HG02973 (cell line): ENCODE data around the gene KCMF1.
A peak's percentile ranks its signal among the peaks of the same experiment; 100 is the strongest.
"Not testable (repeated sequence)": the region's sequence is repeated elsewhere in the genome, so short reads cannot be mapped to it uniquely, and the experiment has no call there.

Source experiments
- ATAC-seq: cut with Tn5 transposase; IDR thresholded peaks from one replicate; pipeline ENCODE4 v1.9.1; 2021; ENCODE audit warnings: moderate library complexity; ENCODE audit not compliant: unreplicated experiment

Gene KCMF1

DNA sequence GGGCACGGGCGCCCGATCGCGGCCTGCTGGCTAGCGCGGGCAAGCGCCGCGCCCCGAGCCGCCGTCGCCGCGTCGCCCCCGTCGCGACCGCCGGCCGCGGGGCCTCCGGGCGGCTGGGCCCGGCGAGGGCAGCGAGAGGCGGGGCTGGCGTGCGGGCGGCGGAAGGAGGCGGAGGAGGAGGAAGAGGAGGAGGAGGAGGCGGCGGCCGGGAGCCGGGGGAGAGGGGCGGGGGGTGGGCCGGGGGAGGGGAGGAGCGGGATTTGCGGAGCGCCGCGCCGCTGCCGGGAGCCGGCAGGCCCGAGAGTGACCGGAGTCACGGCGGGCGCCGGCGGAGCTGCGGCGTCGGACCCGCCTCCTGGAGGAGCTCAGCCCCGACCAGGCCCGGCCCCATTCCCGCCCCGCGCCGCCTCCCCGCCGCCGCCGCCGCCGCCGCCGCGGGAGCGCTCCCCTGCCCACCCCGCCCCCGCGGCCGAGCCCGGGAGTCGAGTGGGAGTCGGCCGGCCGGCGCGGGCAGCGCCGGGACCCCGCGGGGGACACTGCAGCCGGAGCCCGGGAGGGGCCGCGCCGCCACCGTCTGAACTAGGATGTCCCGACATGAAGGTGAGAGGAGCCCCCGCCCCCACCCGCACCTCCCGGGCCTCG is at the start of gene KCMF1:
Gene KCMF1, plus strand, starts transcription at position 294 of the 642 bp plus-strand sequence. Its CDS starts 291 bp downstream, at position 585.
- ATAC-seq = peak; percentile 41

DNA sequence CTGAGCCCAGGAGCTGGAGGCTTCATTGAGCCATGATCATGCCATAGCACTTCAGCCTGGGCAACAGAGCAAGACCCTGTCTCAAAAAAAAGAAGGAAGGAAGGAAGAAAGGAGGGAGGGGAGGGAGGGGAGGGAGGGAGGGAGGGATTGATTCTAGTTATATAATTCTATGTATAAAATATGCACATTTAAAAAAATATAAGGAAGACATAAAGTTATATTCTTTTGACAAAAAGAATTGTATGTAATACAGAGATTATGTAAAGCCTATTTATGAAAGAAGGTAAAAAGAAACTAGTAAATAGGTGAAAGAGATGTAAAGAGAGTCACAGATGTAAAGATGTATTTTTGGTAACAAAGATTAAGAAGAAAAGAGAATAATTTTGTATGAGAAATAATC is 48.0 kb upstream of the KCMF1 start:
- ATAC-seq = no peak

DNA sequence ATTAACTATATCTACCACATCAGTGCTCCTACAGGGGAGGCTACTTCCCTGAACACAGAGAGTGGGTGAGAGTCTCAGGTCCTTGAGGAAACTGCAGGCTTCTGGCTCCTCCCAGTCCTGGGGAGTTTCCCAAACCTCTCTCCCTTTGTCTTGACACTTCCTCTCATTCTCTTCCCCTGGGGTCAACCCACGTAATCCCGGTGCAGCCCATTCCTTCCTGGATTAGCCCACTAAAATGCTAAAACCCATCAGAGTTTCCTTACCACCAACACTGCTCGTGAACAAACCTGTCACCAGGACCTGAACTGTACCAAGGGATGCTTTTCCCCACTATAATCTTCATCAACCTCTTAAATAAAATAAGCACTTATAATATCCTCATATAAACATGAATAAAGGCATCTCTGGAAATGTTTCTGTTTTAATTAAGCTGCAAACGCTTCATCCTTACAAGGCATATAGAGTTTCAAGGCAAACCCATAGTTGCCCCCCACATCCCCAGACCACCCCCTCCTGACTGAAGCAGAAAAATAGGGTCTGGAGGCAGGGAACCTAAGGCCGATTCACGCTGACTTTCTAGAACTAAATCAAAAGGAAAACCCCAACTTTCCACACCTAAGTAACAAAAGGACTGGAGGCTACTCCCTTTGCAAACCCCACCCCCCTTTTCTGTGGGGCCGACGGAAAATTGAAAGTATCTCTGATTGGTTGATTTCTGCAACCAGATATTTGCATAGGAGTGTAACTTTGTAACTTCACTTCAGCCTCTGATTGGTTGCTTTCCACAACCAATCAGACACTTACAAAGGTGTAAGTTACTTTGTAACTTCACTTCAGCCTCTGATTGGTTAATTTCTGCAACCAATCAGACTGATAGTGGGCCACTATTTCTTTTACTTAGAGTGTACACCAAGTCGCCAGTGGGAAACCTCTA is 46.5 kb upstream of the KCMF1 start:
- ATAC-seq = peak; percentile 19

GRCh38 chr2:84925336-84925723 is 45.6 kb upstream of the KCMF1 start:
- no peak for ATAC-seq

- ATAC-seq = peak; percentile 80
Measured at GRCh38 chr2:84925724-84926376, 45.1 kb upstream of the KCMF1 start.

- ATAC-seq = no peak
Measured at GRCh38 chr2:84927275-84927627, 43.7 kb upstream of the KCMF1 start.

GRCh38 chr2:84931384-84931821 is 39.6 kb upstream of the KCMF1 start:
- peak; percentile 35 for ATAC-seq

- ATAC-seq = peak; percentile 32
Measured at GRCh38 chr2:84938194-84938879, 32.6 kb upstream of the KCMF1 start.

DNA sequence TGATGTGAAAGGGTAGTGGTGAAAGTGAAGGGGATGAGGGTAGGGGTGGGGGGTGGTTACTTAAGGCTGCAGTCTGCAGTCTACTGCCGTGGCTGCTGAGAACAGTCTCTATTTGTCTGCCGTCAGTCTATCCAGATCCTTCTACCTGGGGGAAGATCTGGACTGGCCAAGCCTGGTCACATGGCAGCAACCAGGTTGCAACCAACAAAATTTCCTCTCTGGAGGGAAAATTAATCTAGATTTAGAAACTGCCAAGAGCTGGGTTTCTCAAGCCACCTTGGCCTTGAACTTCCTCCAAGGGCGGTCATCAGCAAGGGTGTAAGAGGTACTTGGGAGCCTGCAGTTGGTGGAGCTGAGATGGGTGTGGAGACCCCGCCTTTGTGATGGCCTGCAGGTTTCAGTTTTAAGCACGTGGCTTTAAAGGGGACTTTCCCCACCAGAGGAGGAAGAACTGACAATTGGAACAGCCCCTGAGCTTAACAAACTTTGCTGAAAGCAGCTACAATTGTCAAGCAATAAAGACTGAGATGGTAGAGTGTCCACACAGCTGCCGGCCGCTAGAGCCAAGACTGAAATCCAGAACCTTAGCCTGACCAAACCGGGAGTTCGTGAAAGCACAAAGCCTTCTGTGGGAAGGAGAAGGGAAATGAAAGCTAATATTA is 31.4 kb upstream of the KCMF1 start:
- ATAC-seq = peak; percentile 75

- ATAC-seq = no peak
Measured at GRCh38 chr2:84940088-84940470, 30.9 kb upstream of the KCMF1 start.

GRCh38 chr2:84940831-84941412 is 30.0 kb upstream of the KCMF1 start:
- ATAC-seq = no peak

GRCh38 chr2:84942166-84942565 is 28.8 kb upstream of the KCMF1 start:
- ATAC-seq = no peak

DNA sequence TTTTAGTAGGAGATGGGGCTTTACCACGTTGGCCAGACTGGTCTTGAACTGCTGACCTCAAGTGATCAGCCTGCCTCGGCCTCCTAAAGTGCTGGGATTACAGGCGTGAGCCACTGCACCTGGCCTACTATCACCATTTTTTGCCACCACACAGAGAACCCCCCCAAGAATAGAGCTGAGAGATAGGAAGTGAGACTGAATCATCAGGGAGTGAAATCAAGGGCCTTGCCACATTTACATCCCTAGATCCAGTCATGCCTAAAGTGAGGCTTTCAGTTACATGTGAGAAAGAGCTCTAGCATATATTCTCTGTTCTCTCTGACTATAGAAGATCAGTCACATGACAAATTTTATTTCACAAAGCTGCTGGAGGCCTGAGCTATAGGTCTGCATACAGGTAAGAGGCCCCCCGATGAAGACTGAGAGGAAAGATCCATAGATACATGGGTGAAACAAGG is 28.0 kb upstream of the KCMF1 start:
- peak; percentile 30 for ATAC-seq

DNA sequence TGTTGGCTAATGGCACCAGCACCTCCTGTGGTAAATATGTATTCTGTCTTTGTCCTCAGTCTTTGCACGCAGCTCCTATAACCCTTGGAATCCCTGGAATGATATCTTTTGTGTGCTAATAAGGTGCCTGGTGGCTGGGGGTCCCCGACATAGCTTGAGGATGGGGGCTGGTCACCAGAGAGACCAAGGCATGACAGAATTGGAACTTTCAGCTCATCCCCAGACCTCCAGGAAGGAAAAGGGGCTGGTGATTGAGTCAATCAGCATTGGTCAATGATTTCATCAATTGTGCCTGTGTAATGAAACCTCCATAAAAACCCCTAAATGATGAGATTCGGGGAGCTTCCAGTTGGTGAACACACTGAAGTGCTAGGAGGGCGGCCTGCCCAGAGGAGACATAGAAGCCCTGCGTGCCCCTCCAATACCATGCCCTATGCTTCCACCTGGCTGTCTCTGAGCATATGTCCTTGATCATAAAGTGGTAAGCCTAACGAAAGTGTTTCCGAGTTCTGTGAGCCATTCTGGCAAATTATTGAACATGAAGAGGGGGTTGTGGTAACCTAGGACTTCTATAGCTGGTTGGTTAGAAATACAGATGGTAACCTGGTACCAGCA is 26.6 kb upstream of the KCMF1 start:
- ATAC-seq = no peak

- not testable (repeated sequence) for ATAC-seq
Measured at GRCh38 chr2:84945838-84946203, 25.1 kb upstream of the KCMF1 start.

DNA sequence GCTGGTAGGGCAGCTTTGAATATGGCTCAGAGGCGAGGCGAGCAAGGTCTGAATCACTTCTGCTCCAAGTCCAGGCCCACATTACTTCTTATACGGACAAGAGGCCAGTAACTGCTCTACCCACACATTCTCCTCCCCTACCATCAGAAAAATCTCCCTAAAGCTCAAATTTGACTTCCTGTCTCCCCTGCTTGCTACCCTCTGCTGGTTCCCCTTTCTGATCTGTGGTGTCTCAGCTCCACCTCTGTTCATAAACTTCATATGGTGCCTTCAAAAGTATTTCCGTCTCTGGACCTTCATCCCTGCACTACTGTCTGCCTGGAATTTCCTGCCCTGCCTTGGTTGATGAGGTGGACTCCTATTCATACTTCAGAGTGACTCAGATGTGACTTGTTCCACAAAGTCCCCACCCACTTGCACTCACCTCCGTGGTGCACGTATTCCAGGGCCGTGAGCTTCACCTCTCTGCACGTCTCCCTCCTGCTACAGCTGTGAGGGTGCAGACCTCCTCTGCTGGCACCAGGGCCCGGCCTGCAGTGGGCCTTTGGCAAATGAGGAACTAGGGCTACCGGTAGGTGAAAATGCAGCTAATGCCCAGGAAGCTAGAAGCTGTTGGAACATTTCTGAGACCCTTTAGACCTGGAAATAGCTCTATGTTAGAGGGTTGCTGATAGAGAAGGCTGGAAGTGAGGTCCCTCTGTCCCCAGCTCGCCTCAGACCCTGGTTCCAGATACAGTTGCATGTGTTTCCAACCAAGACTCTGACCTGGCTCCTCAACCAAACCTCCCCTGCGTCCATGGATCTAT is 24.6 kb upstream of the KCMF1 start:
- ATAC-seq = peak; percentile 60

GRCh38 chr2:84947010-84947593 is 23.9 kb upstream of the KCMF1 start:
- ATAC-seq = no peak

DNA sequence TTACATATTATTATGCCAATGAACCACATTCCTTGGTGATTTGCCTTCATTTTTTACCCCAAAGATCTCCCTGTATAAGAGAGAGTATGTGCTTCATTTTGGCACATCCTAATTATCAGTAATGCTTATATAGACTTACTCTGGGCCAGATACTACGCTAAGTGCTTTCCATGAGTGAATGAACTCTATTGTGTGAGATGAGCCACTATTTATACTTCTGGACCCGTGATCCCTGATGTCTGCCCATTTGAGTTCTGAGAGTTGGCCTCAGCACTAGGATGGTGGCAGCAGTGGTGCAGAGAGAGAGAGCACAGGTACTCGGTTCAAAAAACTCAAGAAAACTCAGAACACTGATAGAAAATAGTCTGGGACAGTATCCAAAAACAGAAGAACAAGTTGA is 17.4 kb upstream of the KCMF1 start:
- no peak for ATAC-seq

DNA sequence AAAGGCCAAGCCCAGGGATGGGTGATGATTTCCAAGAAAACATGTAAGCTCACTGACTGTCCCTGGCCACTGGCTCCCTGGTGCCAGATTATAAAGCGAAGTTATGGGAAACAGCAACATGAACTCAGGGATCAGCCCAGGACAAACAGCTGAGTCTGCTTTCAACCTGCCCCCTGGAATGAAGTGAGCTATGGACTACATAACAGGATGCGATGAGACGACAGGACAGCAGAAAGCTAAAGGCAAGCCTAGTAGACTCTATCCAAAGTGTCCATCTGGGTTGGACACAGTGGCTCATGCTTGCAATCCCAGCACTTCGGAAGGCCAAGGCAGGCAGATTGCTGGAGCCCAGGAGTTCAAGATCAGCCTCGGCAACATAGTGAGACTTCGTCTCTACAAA is 16.6 kb upstream of the KCMF1 start:
- no peak for ATAC-seq
